ENCODE measurements around the gene KCNA3.

Gene KCNA3

DNA sequence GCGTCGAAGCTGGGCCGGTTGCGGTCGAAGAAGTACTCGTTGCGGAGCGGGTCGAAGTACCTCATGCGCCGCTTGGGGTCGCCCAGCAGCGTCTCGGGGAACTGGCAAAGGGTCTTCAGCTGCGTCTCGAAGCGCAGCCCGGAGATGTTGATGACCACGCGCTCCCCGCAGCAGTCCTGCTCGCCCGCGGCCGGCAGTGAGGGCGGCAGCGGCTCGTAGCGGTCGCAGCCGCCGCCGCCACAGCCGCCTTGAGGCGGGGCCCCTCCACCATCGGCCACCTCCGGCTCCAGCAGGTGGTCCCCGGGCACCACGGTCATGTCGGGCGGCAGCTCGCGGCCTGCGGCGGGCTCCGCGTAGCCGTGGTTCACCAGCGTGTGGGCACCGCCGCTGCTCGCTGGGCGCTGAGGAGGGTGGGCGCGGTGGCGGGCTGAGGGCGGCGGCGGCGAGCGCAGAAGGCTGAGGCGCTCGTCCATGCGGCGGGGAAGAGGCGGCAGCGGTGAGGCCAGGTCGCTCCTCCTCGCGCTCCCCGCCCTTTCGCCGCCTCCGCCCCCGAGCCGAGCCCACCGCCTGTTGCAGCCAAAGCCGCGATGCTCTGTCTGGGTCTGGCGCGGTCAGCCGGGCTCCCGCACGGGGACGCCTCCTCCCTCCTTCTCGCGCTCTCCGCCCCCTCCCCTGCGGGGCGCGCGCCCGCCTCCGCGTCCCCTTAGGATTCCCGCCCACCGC is at the start of gene KCNA3:
KCNA3 (minus strand) TSS at position 604 of the 723 bp plus-strand sequence; CDS start at position 473, 131 bp downstream.
- DNase-seq = no peak
- in situ Hi-C loops (cut with MboI; ENCODE audit: low pct_unique_long_range_greater_than_20kb, low sequenced_read_pairs) = no loop called here

- DNase-seq = no peak
- in situ Hi-C loops (cut with MboI; ENCODE audit: low pct_unique_long_range_greater_than_20kb, low sequenced_read_pairs) = no loop called here
Observed at GRCh38 chr1:110722807-110723206, 48.1 kb upstream of the KCNA3 start.

DNA sequence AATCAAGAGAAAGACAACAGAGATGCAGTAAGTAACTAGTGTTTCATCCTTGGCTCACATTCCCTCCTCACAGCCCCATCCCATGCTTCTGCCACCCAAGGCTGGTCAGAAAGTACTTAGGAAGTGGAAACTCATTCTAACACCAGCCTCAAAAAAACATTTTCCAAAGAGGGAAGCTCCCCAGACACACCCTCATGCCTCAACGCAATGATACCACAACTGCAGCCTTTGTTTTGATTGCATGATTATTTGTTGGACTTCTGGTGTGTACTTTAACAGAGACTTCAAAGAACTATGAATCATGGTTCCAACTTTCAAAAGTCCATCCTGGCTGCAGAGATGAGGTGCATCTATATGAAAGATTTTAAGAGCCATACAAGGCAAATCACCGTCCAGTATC is 45.2 kb upstream of the KCNA3 start:
- in situ Hi-C loops (cut with MboI; ENCODE audit: low pct_unique_long_range_greater_than_20kb, low sequenced_read_pairs) = no loop called here

GRCh38 chr1:110718452-110718851 is 43.7 kb upstream of the KCNA3 start:
- in situ Hi-C loops (cut with MboI; ENCODE audit: low pct_unique_long_range_greater_than_20kb, low sequenced_read_pairs) = no loop called here
- DNase-seq = no peak

More for the DNA sequence above, 45.2 kb upstream of the KCNA3 start:
- DNase-seq = no peak

DNA sequence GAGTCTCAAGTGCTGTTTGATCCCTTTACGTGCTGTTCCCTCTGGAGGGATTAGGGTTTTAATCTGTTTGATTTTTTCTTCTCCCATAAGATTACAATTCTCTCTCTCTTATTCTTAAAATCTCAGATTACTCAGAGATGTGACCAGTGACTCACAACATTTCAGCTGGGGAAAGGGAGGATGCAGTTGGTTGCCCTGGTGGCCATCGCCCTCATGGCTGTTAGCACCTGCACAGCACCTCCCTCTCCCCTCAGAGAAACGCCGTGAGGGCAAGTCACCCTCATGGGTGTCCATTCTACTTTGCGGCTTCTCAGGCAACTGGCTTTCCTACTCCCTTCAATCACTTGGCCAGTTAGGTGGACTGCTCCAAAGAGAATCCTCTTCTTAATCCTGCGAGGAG is 42.4 kb upstream of the KCNA3 start:
- in situ Hi-C loops (cut with MboI; ENCODE audit: low pct_unique_long_range_greater_than_20kb, low sequenced_read_pairs) = no loop called here
- no peak for DNase-seq

- no peak for DNase-seq
- in situ Hi-C loops (cut with MboI; ENCODE audit: low pct_unique_long_range_greater_than_20kb, low sequenced_read_pairs) = no loop called here
Observed at GRCh38 chr1:110714374-110714995, 39.7 kb upstream of the KCNA3 start.

GRCh38 chr1:110713221-110713620 is 38.5 kb upstream of the KCNA3 start:
- in situ Hi-C loops (cut with MboI; ENCODE audit: low pct_unique_long_range_greater_than_20kb, low sequenced_read_pairs) = no loop called here
- no peak for DNase-seq

DNA sequence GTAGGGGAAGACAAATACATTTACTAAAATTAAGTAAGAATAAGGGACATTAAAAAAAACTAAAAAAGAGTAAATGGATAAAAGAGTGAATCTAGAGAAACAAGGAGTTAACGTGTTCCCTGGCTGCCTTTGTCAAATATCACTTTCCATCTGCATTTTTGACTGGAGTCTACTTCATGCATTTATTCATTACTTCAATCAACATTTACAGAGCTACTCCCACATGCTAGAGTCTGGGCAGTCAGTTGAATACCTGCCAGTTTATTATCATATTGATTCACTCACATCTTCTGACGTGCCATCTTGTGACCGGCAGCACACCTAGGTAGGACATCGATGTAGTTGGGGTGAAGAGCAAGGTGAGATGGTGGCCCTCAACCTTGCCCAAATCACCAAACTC is 35.6 kb upstream of the KCNA3 start:
- in situ Hi-C loops (cut with MboI; ENCODE audit: low pct_unique_long_range_greater_than_20kb, low sequenced_read_pairs) = no loop called here
- DNase-seq = no peak

DNA sequence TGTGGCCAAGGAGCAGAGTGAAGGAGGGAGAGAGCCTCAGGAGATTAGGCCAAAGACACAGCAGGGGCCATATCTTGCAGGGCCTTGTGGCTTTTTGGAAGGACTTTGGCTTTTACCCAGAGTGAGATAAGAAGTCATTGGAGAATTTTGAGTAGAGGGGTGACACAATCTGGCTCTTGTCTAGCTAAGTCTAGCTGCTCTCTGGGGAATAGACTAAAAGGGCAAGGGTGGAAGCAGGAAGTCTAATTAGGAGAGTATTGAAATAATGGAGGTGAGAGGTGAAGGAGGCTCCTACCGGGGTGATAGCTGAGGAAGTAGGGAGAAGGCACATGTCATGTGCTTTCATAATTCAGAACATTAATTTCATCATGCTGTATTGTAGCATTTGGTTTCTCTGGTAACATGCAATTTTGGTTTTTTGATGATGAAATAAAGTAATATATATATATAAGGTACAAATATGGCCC is 34.3 kb upstream of the KCNA3 start:
- in situ Hi-C loops (cut with MboI; ENCODE audit: low pct_unique_long_range_greater_than_20kb, low sequenced_read_pairs) = no loop called here

GRCh38 chr1:110707232-110707631 is 32.5 kb upstream of the KCNA3 start:
- in situ Hi-C loops (cut with MboI; ENCODE audit: low pct_unique_long_range_greater_than_20kb, low sequenced_read_pairs) = no loop called here
- no peak for DNase-seq

More for the DNA sequence above, 34.3 kb upstream of the KCNA3 start:
- DNase-seq = no peak

DNA sequence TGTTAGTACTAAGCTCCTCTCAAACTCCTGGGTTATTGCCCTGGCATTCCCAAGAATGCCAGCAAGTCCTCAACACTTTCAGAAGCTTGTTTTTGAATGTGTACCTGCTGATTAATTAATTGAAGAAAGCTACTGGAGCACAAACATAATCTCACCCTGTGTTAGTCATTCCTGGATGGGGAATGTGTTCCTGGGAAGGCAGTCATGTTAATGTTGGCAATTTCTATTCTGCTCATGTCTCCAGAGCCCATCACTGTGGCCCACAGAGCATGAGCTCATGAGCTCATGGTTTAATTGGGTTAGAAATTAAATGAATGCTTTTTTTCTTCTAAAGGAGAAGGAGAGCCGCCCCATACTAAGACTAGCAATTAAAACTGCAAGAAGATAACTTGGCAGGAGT is 31.9 kb upstream of the KCNA3 start:
- DNase-seq = no peak
- in situ Hi-C loops (cut with MboI; ENCODE audit: low pct_unique_long_range_greater_than_20kb, low sequenced_read_pairs) = no loop called here

DNA sequence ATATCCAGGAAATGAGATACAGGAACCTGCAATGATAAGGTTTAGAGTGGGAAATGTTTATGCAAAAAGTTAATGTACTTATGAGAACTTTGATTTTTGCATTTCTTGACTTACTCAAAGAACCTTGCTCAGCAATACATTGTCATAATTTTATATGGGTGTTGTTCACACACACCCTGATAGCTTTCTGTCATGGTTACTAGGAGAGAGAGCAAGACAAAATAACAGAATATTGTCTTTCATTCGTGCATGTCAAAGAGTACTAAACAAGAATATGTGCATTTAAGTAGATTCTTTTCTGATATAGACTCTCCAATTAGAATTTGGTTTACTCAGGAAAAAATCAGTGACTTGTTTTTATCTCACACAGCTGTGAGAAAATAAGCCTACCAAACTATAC is 27.5 kb upstream of the KCNA3 start:
- in situ Hi-C loops (cut with MboI; ENCODE audit: low pct_unique_long_range_greater_than_20kb, low sequenced_read_pairs) = no loop called here
- no peak for DNase-seq

DNA sequence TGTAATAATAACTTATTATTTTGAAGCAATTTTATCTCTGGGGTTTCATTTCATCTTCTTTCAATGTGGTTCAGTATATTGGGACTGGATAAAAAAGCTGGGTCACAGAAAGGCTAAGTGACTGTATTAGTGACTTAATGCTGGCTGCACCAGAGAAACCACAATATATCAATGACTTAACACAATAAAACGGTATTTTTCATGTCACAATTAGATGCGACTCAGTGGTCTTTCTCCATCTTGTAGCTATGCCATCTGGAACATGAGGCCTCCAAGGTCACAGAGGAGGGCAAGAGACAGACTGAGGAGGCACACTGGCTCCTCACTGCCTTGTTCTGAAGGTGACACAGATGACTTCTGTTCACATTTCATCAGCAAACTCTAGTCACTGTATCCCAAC is 26.0 kb upstream of the KCNA3 start:
- in situ Hi-C loops (cut with MboI; ENCODE audit: low pct_unique_long_range_greater_than_20kb, low sequenced_read_pairs) = no loop called here
- DNase-seq = no peak

GRCh38 chr1:110697606-110698005 is 22.9 kb upstream of the KCNA3 start:
- no peak for DNase-seq
- in situ Hi-C loops (cut with MboI; ENCODE audit: low pct_unique_long_range_greater_than_20kb, low sequenced_read_pairs) = no loop called here

DNA sequence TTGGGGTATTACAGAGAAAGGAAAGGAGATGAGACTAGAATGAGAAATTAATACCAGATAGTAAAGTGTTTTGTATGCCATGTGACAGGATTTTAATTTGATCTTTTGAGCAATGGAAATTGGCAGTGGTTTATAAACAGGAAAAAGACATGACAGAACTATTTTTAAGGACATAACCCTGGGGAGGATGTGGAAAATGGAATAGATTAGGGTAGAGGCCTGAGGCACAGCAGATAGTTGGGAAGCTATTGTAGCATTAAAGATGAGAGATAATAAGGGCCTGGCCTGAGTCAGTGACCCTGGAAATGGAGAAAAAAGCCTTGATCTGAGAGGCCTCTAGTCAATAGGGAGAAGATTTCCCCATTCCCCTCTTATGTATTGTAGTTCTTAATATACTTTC is 22.1 kb upstream of the KCNA3 start:
- no peak for DNase-seq
- in situ Hi-C loops (cut with MboI; ENCODE audit: low pct_unique_long_range_greater_than_20kb, low sequenced_read_pairs) = no loop called here

- in situ Hi-C loops (cut with MboI; ENCODE audit: low pct_unique_long_range_greater_than_20kb, low sequenced_read_pairs) = no loop called here
Observed at GRCh38 chr1:110690709-110691365, 16.1 kb upstream of the KCNA3 start.

GRCh38 chr1:110689868-110690267 is 15.1 kb upstream of the KCNA3 start:
- in situ Hi-C loops (cut with MboI; ENCODE audit: low pct_unique_long_range_greater_than_20kb, low sequenced_read_pairs) = no loop called here
- DNase-seq = no peak

More at GRCh38 chr1:110690709-110691365, 16.1 kb upstream of the KCNA3 start:
- DNase-seq = no peak

- in situ Hi-C loops (cut with MboI; ENCODE audit: low pct_unique_long_range_greater_than_20kb, low sequenced_read_pairs) = no loop called here
- DNase-seq = no peak
Observed at GRCh38 chr1:110688514-110688913, 13.8 kb upstream of the KCNA3 start.

DNA sequence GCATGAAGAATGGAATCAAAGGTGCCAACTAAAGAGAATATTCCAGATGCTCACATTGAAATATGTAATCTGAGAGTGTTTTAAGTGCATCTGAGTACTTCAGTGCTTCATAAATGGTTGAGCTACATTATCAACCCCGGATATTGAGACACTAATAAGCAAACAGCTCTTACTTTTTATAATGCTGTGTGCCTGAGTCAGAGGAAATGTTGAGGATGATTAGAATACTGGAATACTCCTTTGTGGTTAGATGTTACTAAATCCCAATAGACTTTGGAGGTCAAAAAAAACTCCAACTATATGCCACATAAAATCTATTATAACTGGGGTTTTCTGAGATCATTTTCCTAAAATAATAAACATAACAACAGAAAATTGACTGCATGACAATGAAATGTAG is 12.5 kb upstream of the KCNA3 start:
- DNase-seq = no peak
- in situ Hi-C loops (cut with MboI; ENCODE audit: low pct_unique_long_range_greater_than_20kb, low sequenced_read_pairs) = no loop called here

GRCh38 chr1:110686188-110686587 is 11.4 kb upstream of the KCNA3 start:
- in situ Hi-C loops (cut with MboI; ENCODE audit: low pct_unique_long_range_greater_than_20kb, low sequenced_read_pairs) = no loop called here
- DNase-seq = no peak

Data from KBM-7 (cell line).